ENCODE results near the gene DAB2IP.

DNA sequence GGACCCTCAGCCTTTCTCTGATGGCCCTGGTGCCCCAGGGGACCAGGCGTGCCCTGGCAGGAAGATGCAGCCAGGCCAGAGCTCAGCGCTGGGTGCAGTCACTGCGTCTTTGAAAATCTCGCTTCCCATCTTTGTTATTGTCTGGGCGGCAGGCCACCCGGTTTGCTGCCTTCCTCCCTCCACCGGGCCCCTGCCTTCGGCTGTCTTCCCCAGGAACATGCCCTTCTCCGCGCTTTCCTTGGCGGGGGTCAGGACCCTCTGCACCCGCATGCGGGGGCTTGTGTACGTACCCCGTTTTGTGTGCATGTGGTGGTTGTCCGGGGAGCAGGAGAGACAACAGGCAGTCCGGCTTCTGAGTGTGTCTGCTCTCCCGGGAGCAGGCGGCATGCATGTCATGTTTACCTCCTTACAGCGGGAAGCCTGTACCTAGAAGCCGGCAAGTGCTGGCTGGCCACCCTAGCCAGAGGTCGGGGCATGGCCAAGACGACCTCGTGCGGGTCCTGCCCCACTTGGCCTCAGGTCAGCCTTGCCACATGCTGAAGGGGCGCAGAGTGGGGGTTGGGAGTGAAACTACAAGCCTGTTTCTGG lies 49.5 kb downstream of the DAB2IP start:
- TF ChIP-seq, protein P1, sequence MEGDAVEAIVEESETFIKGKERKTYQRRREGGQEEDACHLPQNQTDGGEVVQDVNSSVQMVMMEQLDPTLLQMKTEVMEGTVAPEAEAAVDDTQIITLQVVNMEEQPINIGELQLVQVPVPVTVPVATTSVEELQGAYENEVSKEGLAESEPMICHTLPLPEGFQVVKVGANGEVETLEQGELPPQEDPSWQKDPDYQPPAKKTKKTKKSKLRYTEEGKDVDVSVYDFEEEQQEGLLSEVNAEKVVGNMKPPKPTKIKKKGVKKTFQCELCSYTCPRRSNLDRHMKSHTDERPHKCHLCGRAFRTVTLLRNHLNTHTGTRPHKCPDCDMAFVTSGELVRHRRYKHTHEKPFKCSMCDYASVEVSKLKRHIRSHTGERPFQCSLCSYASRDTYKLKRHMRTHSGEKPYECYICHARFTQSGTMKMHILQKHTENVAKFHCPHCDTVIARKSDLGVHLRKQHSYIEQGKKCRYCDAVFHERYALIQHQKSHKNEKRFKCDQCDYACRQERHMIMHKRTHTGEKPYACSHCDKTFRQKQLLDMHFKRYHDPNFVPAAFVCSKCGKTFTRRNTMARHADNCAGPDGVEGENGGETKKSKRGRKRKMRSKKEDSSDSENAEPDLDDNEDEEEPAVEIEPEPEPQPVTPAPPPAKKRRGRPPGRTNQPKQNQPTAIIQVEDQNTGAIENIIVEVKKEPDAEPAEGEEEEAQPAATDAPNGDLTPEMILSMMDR (conservative IDR thresholded peaks at IDR 0.05): no peak
- no peak for TF ChIP-seq EZH2 (IDR thresholded peaks at IDR 0.05; ENCODE audit: low read depth)

Data from PC-9 (cell line).